Measurements from ENCODE around the gene TARBP1. TPM values are rescaled to one million over a fixed set of nuclear protein-coding genes. Genes with fewer than 3 reads are reported as not detected.

Gene TARBP1
- total RNA-seq, 1 donor from 2014 or later: 24.6 TPM

- DNase-seq: no peak
Observed at GRCh38 chr1:234477386-234478151, 1.4 kb downstream of the TARBP1 start.

GRCh38 chr1:234476172-234476571 lies 2.8 kb downstream of the TARBP1 start:
- Histone ChIP-seq H3K4me3 (no peak overlapping the region), H3K36me3 (no peaks in the 10 kb centered on the region), H3K4me1 (peaks cover 19% of the 10 kb centered on the region), H3K27me3 (ENCODE audit: low read depth) (no peaks in the 10 kb centered on the region), H3K27ac (no peak overlapping the region), H3K9me3 (no peaks in the 10 kb centered on the region)
- ATAC-seq (no peak), DNase-seq (no peak)
- TF ChIP-seq CTCF (IDR thresholded peaks at IDR 0.05): no peak
- intact Hi-C loops (cut with DNase I): no loop called here

More at GRCh38 chr1:234477386-234478151, 1.4 kb downstream of the TARBP1 start:
- ATAC-seq: no peak
- H3K4me1 ChIP-seq: peaks cover 19% of the 10 kb centered on the region
- peak overlapping the region; percentile 91 for H3K27ac ChIP-seq
- no peaks in the 10 kb centered on the region for H3K27me3 ChIP-seq (ENCODE audit: low read depth)
- H3K36me3 ChIP-seq: no peaks in the 10 kb centered on the region
- peak overlapping the region; percentile 85 for H3K4me3 ChIP-seq
- TF ChIP-seq CTCF (IDR thresholded peaks at IDR 0.05): no peak
- intact Hi-C loops (cut with DNase I): no loop called here
- H3K9me3 ChIP-seq: no peaks in the 10 kb centered on the region

- no peaks in the 10 kb centered on the region for H3K27me3 ChIP-seq (ENCODE audit: low read depth)
- H3K27ac ChIP-seq: no peak overlapping the region
- no peak for TF ChIP-seq CTCF (IDR thresholded peaks at IDR 0.05)
- peaks cover 6% of the 10 kb centered on the region for H3K36me3 ChIP-seq
- DNase-seq (no peak), ATAC-seq (no peak)
- H3K4me1 ChIP-seq: peaks cover 19% of the 10 kb centered on the region
- no peaks in the 10 kb centered on the region for H3K9me3 ChIP-seq
- intact Hi-C loops (cut with DNase I): no loop called here
- no peak overlapping the region for H3K4me3 ChIP-seq
Observed at GRCh38 chr1:234475167-234475793, 3.7 kb downstream of the TARBP1 start.

- Histone ChIP-seq H3K4me3 (no peak overlapping the region), H3K36me3 (peaks cover 6% of the 10 kb centered on the region), H3K27ac (no peak overlapping the region), H3K27me3 (ENCODE audit: low read depth) (no peaks in the 10 kb centered on the region), H3K4me1 (peaks cover 19% of the 10 kb centered on the region), H3K9me3 (no peaks in the 10 kb centered on the region)
- intact Hi-C loops (cut with DNase I): no loop called here
- ATAC-seq: no peak
- TF ChIP-seq CTCF (IDR thresholded peaks at IDR 0.05): no peak
- no peak for DNase-seq
Observed at GRCh38 chr1:234474375-234474774, 4.6 kb downstream of the TARBP1 start.

- Histone ChIP-seq H3K27me3 (ENCODE audit: low read depth) (no peaks in the 10 kb centered on the region), H3K27ac (peak overlapping the region; percentile 19), H3K36me3 (peaks cover 6% of the 10 kb centered on the region), H3K9me3 (no peaks in the 10 kb centered on the region), H3K4me1 (peaks cover 15% of the 10 kb centered on the region), H3K4me3 (no peak overlapping the region)
- intact Hi-C loops (cut with DNase I): no loop called here
- ATAC-seq: no peak
- DNase-seq: no peak
- no peak for TF ChIP-seq CTCF (IDR thresholded peaks at IDR 0.05)
Observed at GRCh38 chr1:234473118-234473517, 5.9 kb downstream of the TARBP1 start.

All from lower lobe of right lung (tissue), 2 donors.